ENCODE results near the gene SPDYE5.

The SPDYE5 gene

GRCh38 chr7:75537731-75538130, 45.6 kb downstream of the SPDYE5 start:
- DNase-seq, result no peak

- no peak for DNase-seq
Observed at GRCh38 chr7:75546237-75547015, 54.3 kb downstream of the SPDYE5 start.
